NB4 (cell line): Measurements from ENCODE around the gene SCGB3A1.

Source experiments
- MYC ChIP-seq: IDR thresholded peaks from 2 replicates; pipeline ENCODE4 v1.6.1; 2011; ENCODE audit warnings: low read depth, low read length
- POLR2A ChIP-seq: IDR thresholded peaks from 2 replicates; pipeline ENCODE4 v1.6.1; 2011; ENCODE audit warnings: mild to moderate bottlenecking; ENCODE audit not compliant: insufficient read length; ENCODE audit errors: extremely low read depth
- TF ChIP-seq, protein P1 (sequence below): IDR thresholded peaks from one replicate; pipeline ENCODE4 v1.5.1; 2012; ENCODE audit warnings: low read depth, low read length
- TF ChIP-seq, protein P2 (sequence below): IDR thresholded peaks from 2 replicates; pipeline ENCODE4 v1.6.1; 2011; ENCODE audit warnings: low read depth, low read length

DNA sequence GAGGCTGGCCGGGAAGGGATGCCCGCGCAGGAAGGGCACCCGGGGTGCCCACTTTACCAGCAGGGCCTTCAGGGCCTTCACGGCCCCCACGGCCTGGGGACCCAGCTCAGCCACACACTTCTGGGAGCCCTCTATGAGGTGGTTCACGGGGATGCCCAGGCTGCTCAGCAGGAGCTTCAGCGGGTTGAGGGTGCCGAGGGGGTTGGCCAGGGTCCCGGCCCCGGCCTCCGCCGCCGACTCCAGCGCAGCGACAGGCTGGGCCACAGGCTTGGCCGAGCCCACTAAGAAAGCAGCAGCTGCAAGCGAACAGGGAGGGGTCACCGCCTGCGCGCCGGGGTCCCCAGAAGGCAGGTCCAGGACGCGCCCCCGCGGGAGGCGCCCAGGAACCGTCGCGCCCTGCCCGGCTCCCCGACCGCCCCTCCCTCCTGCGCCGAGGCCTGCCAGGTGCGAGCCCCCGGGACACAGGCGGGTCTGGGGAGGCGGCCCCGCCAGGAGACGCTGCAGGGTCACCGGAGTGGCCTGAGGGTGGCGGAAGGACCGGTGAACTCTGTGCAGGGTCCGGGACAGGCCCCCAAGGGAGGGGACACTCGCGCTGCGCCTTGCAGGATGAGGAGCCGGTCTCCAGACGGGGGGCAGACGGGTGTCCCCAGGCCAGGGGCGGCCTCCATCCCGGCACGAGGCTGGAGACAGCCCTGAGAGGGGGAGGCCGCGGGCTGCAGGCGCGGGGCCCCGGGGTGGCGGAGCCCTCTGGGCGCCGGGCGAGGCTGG lies 572 bp downstream of the SCGB3A1 start:
- TF ChIP-seq, protein P1, sequence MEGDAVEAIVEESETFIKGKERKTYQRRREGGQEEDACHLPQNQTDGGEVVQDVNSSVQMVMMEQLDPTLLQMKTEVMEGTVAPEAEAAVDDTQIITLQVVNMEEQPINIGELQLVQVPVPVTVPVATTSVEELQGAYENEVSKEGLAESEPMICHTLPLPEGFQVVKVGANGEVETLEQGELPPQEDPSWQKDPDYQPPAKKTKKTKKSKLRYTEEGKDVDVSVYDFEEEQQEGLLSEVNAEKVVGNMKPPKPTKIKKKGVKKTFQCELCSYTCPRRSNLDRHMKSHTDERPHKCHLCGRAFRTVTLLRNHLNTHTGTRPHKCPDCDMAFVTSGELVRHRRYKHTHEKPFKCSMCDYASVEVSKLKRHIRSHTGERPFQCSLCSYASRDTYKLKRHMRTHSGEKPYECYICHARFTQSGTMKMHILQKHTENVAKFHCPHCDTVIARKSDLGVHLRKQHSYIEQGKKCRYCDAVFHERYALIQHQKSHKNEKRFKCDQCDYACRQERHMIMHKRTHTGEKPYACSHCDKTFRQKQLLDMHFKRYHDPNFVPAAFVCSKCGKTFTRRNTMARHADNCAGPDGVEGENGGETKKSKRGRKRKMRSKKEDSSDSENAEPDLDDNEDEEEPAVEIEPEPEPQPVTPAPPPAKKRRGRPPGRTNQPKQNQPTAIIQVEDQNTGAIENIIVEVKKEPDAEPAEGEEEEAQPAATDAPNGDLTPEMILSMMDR = no peak
- TF ChIP-seq, protein P2, sequence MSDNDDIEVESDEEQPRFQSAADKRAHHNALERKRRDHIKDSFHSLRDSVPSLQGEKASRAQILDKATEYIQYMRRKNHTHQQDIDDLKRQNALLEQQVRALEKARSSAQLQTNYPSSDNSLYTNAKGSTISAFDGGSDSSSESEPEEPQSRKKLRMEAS = no peak
- TF ChIP-seq POLR2A (no peak), MYC (no peak)
